Epithelial cell of proximal tubule (primary cell): ENCODE data around the gene CDH4. TPM values are rescaled to one million over a fixed set of nuclear protein-coding genes. Genes with fewer than 3 reads are reported as not detected.

ENCODE experiments used
- DNase-seq: peaks from one replicate; pipeline ENCODE4 v3.0.0-alpha.2; 2011; ENCODE audit warnings: low read depth
- H3K4me3 ChIP-seq: 2 replicates; pipeline ENCODE4 v1.5.1; 2011; ENCODE audit warnings: low read depth, mild to moderate bottlenecking, low read length
- CTCF ChIP-seq: conservative IDR thresholded peaks from 2 replicates; pipeline ENCODE4 v1.5.1; 2012; ENCODE audit warnings: low read depth, mild to moderate bottlenecking, low read length
- total RNA-seq: library from RNA; depleted of rRNA; stranded (reverse); fragments of >200 nt; gene quantifications from 2 replicates; pipeline ENCODE4 v1.2.3, GENCODE V29; 2015

CDH4 gene
- total RNA-seq, 1 donor from 2014 or later, result 17.1 TPM

- TF ChIP-seq CTCF, result no peak
- no peak for DNase-seq
- H3K4me3 ChIP-seq, result no peak overlapping the region
Observed at GRCh38 chr20:61290721-61291120, 38.7 kb downstream of the CDH4 start.

- H3K4me3 ChIP-seq, result no peak overlapping the region
- DNase-seq, result no peak
- TF ChIP-seq CTCF, result no peak
Observed at GRCh38 chr20:61291166-61291829, 39.2 kb downstream of the CDH4 start.

GRCh38 chr20:61292391-61292790 lies 40.3 kb downstream of the CDH4 start:
- TF ChIP-seq CTCF, result no peak
- no peak for DNase-seq
- H3K4me3 ChIP-seq, result no peak overlapping the region

- DNase-seq, result no peak
- TF ChIP-seq CTCF, result no peak
- H3K4me3 ChIP-seq, result no peak overlapping the region
Observed at GRCh38 chr20:61292821-61293612, 41.0 kb downstream of the CDH4 start.

- DNase-seq, result no peak
- H3K4me3 ChIP-seq, result no peak overlapping the region
- TF ChIP-seq CTCF, result no peak
Observed at GRCh38 chr20:61293951-61294350, 41.9 kb downstream of the CDH4 start.

GRCh38 chr20:61295249-61295648 lies 43.2 kb downstream of the CDH4 start:
- no peak for DNase-seq
- no peak overlapping the region for H3K4me3 ChIP-seq
- no peak for TF ChIP-seq CTCF
